SK-N-SH (cell line): ENCODE data around the gene VWA3B. TPM values are rescaled to one million over a fixed set of nuclear protein-coding genes. Genes with fewer than 3 reads are reported as not detected.

ENCODE experiments used
- CTCF ChIA-PET: fragments of 300-600, 350-600 bp; formaldehyde crosslinking; extraction: SDS; loops from one replicate; lab custom pipeline; 2021; lab: Yijun Ruan, JAX
- POLR2A ChIA-PET: fragments of 350-600 bp; sonication (Branson Sonifier 250); formaldehyde crosslinking; extraction: SDS; loops from one replicate; lab custom pipeline; 2020; ENCODE audit warnings: antibody characterized with exemption, inconsistent platforms; lab: Yijun Ruan, JAX
- DNase-seq: peaks from one replicate; pipeline ENCODE4 v3.0.0; 2012
- H2AFZ ChIP-seq: fragments of 200-600 bp; sonication (generic); 2 replicates; pipeline ENCODE4 v1.8.1; 2016; ENCODE audit warnings: antibody characterized with exemption, mild to moderate bottlenecking, low read depth
- H3F3A ChIP-seq: fragments of 200-600 bp; sonication (generic); replicated peaks from 2 replicates; pipeline ENCODE3; 2016; ENCODE audit warnings: antibody characterized with exemption, mild to moderate bottlenecking; ENCODE audit not compliant: insufficient read depth
- H3K27ac ChIP-seq, 2 experiments: fragments of 200-500 bp in 1 of 2; fragments of 200-600 bp in 1 of 2; sonication (Bioruptor generic) in 1 of 2; sonication (generic), shearing (Covaris generic) in 1 of 2; 2 replicates each; pipeline versions ENCODE4 v1.5.1 to v1.6.1; 2014 to 2016; ENCODE audit warnings: low read depth in 2 of 2, inconsistent platforms in 1 of 2, low read length in 1 of 2, mild to moderate bottlenecking in 1 of 2, mixed read lengths in 1 of 2
- H3K27me3 ChIP-seq: fragments of 200-600 bp; sonication (generic), shearing (Covaris generic); 2 replicates; pipeline ENCODE4 v1.6.1; 2016; ENCODE audit warnings: mixed run types; ENCODE audit not compliant: insufficient read depth
- H3K36me3 ChIP-seq, 2 experiments: fragments of 200-500 bp in 1 of 2; fragments of 200-600 bp in 1 of 2; sonication (Bioruptor generic) in 1 of 2; sonication (generic) in 1 of 2; replicated peaks in 1 of 2; 2 replicates each; pipeline versions ENCODE3 to v1.5.1; 2014 to 2016; ENCODE audit warnings: low read length in 1 of 2, mild to moderate bottlenecking in 1 of 2; ENCODE audit not compliant: insufficient read depth in 2 of 2, control insufficient read depth in 1 of 2
- H3K4me1 ChIP-seq, 2 experiments: fragments of 200-500 bp in 1 of 2; fragments of 200-600 bp in 1 of 2; sonication (Bioruptor generic) in 1 of 2; sonication (generic), shearing (Covaris generic) in 1 of 2; 2 replicates each; pipeline versions ENCODE4 v1.5.1 to v1.6.1; 2014 to 2016; ENCODE audit warnings: low read depth in 1 of 2, low read length in 1 of 2, mixed run types in 1 of 2; ENCODE audit not compliant: insufficient read depth in 2 of 2, control insufficient read depth in 1 of 2
- H3K4me2 ChIP-seq: fragments of 200-600 bp; sonication (generic), shearing (Covaris generic); 2 replicates; pipeline ENCODE4 v1.6.1; 2017; ENCODE audit warnings: mixed run types
- H3K4me3 ChIP-seq, 2 experiments: fragments of 200-500 bp in 1 of 2; fragments of 200-600 bp in 1 of 2; sonication (Bioruptor generic) in 1 of 2; sonication (generic), shearing (Covaris generic) in 1 of 2; 2 replicates each; pipeline versions ENCODE4 v1.5.1 to v1.8.1; 2014 to 2016; ENCODE audit warnings: low read depth in 2 of 2, inconsistent platforms in 1 of 2, low read length in 1 of 2, mild to moderate bottlenecking in 1 of 2, mixed read lengths in 1 of 2, moderate library complexity in 1 of 2
- H3K79me2 ChIP-seq: fragments of 200-600 bp; sonication (generic); 2 replicates; pipeline ENCODE4 v1.8.1; 2017; ENCODE audit warnings: mild to moderate bottlenecking; ENCODE audit not compliant: insufficient read depth
- H3K9ac ChIP-seq: fragments of 200-600 bp; sonication (generic); 2 replicates; pipeline ENCODE4 v1.6.1; 2017; ENCODE audit warnings: mixed run types
- H3K9me2 ChIP-seq: fragments of 200-600 bp; sonication (generic); 2 replicates; pipeline ENCODE4 v1.6.1; 2017; ENCODE audit warnings: mixed run types
- H3K9me3 ChIP-seq: fragments of 200-600 bp; sonication (generic); 2 replicates; pipeline ENCODE4 v1.6.1; 2017; ENCODE audit warnings: mixed run types, mild to moderate bottlenecking, moderate library complexity
- H4K20me1 ChIP-seq: fragments of 200-600 bp; sonication (generic); 2 replicates; pipeline ENCODE4 v1.6.1; 2017; ENCODE audit warnings: mild to moderate bottlenecking, mixed run types; ENCODE audit not compliant: insufficient read depth
- FOSL2 ChIP-seq: IDR thresholded peaks from 2 replicates; pipeline ENCODE4 v1.4.0; 2012; ENCODE audit warnings: low read depth, mild to moderate bottlenecking, moderate library complexity, borderline replicate concordance
- JUND ChIP-seq: IDR thresholded peaks from 2 replicates; pipeline ENCODE4 v1.4.0; 2012
- MXI1 ChIP-seq: IDR thresholded peaks from 2 replicates; pipeline ENCODE4 v1.6.1; 2012; ENCODE audit warnings: mild to moderate bottlenecking, low read depth, low read length, improper control_type of control experiment
- NFIC ChIP-seq: IDR thresholded peaks from 2 replicates; pipeline ENCODE4 v1.4.0; 2012; ENCODE audit warnings: borderline replicate concordance
- RAD21 ChIP-seq: IDR thresholded peaks from 2 replicates; pipeline ENCODE4 v1.6.1; 2012; ENCODE audit warnings: mild to moderate bottlenecking, low read length
- RXRA ChIP-seq: IDR thresholded peaks from 2 replicates; pipeline ENCODE4 v1.4.0; 2012; ENCODE audit warnings: low read depth, mild to moderate bottlenecking, borderline replicate concordance
- SIN3A ChIP-seq: IDR thresholded peaks from 2 replicates; pipeline ENCODE4 v1.6.1; 2012; ENCODE audit warnings: low read depth, mild to moderate bottlenecking, low read length, moderate library complexity, borderline replicate concordance
- WGBS: methylation state at CpG from one replicate; pipeline ENCODE4 v1.1.6; 2017; ENCODE audit warnings: low lambda C conversion rate; 5-methylcytosine and 5-hydroxymethylcytosine counted together
- polyA plus RNA-seq, 3 experiments: library from polyadenylated mRNA; depleted of rRNA; stranded (reverse); fragments of >200 nt; gene quantifications; 2 replicates each; pipeline ENCODE4 v1.2.3, GENCODE V29; 2012
- TF ChIP-seq, protein P1 (sequence below): IDR thresholded peaks from 2 replicates; pipeline ENCODE4 v1.6.1; 2012; ENCODE audit warnings: mild to moderate bottlenecking, low read depth, low read length, moderate library complexity
- TF ChIP-seq, protein P2 (sequence below): fragments of 150-350 bp; IDR thresholded peaks from 2 replicates; pipeline ENCODE4 v1.6.1; 2017; ENCODE audit warnings: antibody characterized with exemption, low read length, low read depth, borderline replicate concordance
- TF ChIP-seq, protein P3 (sequence below): fragments of 150-350 bp; IDR thresholded peaks from 2 replicates; pipeline ENCODE4 v1.6.1; 2016; ENCODE audit warnings: mild to moderate bottlenecking, low read depth, low read length
- TF ChIP-seq, protein P4 (sequence below): IDR thresholded peaks from 2 replicates; pipeline ENCODE4 v1.4.0; 2012; ENCODE audit warnings: low read depth
- TF ChIP-seq, protein P5 (sequence below): IDR thresholded peaks from 2 replicates; pipeline ENCODE4; 2012

Gene VWA3B
- polyA plus RNA-seq, 1 of the 3 experiments (the other 2 are of a cell fraction), result not detected

DNA sequence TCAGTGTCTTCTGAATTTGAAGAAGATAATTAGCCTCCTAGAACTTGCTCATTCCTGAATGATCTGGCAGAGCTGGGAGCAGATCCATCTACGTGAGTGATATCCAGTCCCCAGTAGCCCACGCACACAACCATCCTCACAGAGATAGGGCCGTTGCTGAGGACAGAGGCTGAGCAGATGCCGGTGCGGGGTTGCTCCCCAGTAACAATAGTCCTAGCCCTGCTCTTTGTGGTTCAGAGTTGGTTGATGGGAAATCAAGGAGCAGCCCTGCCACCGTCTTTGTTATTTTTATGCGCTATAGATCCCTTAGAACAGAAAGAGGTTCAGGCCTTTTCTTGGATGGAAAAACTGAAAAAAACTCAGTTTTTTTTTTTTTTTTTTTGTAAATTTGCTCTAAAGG is 69.3 kb downstream of the VWA3B start:
- CTCF ChIA-PET, result interaction anchor here (1.4 kb wide), 1 partner anchor 113 kb away, joined by 4 read pairs; no protein-coding TSS in a partner anchor

More for the DNA sequence above, 69.3 kb downstream of the VWA3B start:
- Histone ChIP-seq H3K36me3 (no peaks in the 10 kb centered on the region), H3K9ac (no peak overlapping the region), H3K27ac (no peak overlapping the region), H3K79me2 (no peaks in the 10 kb centered on the region), H3K4me1 (no peaks in the 10 kb centered on the region; a peak in 1 of 4 replicates), H3K9me3 (no peaks in the 10 kb centered on the region), H3K27me3 (no peaks in the 10 kb centered on the region; the same call in 1 of the 2 replicates), H2AFZ (no peak overlapping the region), H4K20me1 (no peaks in the 10 kb centered on the region), H3K9me2 (no peaks in the 10 kb centered on the region), H3F3A (no peaks in the 10 kb centered on the region), H3K4me3 (no peak overlapping the region), H3K4me2 (no peak overlapping the region)
- 74% methylated on average over 4 of the region's 7 CpGs for WGBS
- POLR2A ChIA-PET, result no interaction called here
- DNase-seq, result no peak
- TF ChIP-seq, protein P1, sequence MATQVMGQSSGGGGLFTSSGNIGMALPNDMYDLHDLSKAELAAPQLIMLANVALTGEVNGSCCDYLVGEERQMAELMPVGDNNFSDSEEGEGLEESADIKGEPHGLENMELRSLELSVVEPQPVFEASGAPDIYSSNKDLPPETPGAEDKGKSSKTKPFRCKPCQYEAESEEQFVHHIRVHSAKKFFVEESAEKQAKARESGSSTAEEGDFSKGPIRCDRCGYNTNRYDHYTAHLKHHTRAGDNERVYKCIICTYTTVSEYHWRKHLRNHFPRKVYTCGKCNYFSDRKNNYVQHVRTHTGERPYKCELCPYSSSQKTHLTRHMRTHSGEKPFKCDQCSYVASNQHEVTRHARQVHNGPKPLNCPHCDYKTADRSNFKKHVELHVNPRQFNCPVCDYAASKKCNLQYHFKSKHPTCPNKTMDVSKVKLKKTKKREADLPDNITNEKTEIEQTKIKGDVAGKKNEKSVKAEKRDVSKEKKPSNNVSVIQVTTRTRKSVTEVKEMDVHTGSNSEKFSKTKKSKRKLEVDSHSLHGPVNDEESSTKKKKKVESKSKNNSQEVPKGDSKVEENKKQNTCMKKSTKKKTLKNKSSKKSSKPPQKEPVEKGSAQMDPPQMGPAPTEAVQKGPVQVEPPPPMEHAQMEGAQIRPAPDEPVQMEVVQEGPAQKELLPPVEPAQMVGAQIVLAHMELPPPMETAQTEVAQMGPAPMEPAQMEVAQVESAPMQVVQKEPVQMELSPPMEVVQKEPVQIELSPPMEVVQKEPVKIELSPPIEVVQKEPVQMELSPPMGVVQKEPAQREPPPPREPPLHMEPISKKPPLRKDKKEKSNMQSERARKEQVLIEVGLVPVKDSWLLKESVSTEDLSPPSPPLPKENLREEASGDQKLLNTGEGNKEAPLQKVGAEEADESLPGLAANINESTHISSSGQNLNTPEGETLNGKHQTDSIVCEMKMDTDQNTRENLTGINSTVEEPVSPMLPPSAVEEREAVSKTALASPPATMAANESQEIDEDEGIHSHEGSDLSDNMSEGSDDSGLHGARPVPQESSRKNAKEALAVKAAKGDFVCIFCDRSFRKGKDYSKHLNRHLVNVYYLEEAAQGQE, result no peak
- TF ChIP-seq, protein P2, sequence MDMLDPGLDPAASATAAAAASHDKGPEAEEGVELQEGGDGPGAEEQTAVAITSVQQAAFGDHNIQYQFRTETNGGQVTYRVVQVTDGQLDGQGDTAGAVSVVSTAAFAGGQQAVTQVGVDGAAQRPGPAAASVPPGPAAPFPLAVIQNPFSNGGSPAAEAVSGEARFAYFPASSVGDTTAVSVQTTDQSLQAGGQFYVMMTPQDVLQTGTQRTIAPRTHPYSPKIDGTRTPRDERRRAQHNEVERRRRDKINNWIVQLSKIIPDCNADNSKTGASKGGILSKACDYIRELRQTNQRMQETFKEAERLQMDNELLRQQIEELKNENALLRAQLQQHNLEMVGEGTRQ, result no peak
- no peak for TF ChIP-seq SIN3A
- TF ChIP-seq JUND, result no peak
- TF ChIP-seq RXRA, result no peak
- TF ChIP-seq, protein P3, sequence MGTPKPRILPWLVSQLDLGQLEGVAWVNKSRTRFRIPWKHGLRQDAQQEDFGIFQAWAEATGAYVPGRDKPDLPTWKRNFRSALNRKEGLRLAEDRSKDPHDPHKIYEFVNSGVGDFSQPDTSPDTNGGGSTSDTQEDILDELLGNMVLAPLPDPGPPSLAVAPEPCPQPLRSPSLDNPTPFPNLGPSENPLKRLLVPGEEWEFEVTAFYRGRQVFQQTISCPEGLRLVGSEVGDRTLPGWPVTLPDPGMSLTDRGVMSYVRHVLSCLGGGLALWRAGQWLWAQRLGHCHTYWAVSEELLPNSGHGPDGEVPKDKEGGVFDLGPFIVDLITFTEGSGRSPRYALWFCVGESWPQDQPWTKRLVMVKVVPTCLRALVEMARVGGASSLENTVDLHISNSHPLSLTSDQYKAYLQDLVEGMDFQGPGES, result no peak
- TF ChIP-seq, protein P4, sequence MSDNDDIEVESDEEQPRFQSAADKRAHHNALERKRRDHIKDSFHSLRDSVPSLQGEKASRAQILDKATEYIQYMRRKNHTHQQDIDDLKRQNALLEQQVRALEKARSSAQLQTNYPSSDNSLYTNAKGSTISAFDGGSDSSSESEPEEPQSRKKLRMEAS, result no peak
- TF ChIP-seq, protein P5, sequence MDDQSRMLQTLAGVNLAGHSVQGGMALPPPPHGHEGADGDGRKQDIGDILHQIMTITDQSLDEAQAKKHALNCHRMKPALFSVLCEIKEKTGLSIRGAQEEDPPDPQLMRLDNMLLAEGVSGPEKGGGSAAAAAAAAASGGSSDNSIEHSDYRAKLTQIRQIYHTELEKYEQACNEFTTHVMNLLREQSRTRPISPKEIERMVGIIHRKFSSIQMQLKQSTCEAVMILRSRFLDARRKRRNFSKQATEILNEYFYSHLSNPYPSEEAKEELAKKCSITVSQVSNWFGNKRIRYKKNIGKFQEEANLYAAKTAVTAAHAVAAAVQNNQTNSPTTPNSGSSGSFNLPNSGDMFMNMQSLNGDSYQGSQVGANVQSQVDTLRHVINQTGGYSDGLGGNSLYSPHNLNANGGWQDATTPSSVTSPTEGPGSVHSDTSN, result no peak
- no peak for TF ChIP-seq FOSL2
- no peak for TF ChIP-seq MXI1
- TF ChIP-seq RAD21, result no peak
- no peak for TF ChIP-seq NFIC
